Aorta (tissue), 5 donors: ENCODE measurements around the gene DCHS1. TPM values are rescaled to one million over a fixed set of nuclear protein-coding genes. Genes with fewer than 3 reads are reported as not detected.
"Not testable (repeated sequence)": the region's sequence is repeated elsewhere in the genome, so short reads cannot be mapped to it uniquely, and the experiment has no call there.

Experiments
- ATAC-seq: fragments of 200-7000 bp; cut with Tn5 transposase; one replicate; pipeline ENCODE4 v1.9.1; 2022; ENCODE audit warnings: moderate library complexity; ENCODE audit not compliant: low FRiP score
- DNase-seq, 2 donors: peaks; one replicate each; pipeline ENCODE4 v3.0.0-alpha.2; 2020
- H3K27ac ChIP-seq, 2 donors: one replicate each; pipeline ENCODE4 v1.5.1; 2013; ENCODE audit warnings: low read length in 2 of 2, mild to moderate bottlenecking in 2 of 2, moderate library complexity in 2 of 2, control low read depth in 1 of 2, inconsistent platforms in 1 of 2, low read depth in 1 of 2
- H3K27me3 ChIP-seq, 2 donors: one replicate each; pipeline ENCODE4 v1.6.1; 2013; ENCODE audit warnings: control low read depth in 1 of 2, low read length in 1 of 2, mild to moderate bottlenecking in 1 of 2, moderate library complexity in 1 of 2; ENCODE audit not compliant: insufficient read depth in 2 of 2, control insufficient read depth in 1 of 2
- H3K36me3 ChIP-seq, 2 donors: one replicate each; pipeline ENCODE4 v1.6.1; 2013; ENCODE audit warnings: control low read depth in 1 of 2, low read length in 1 of 2, mild to moderate bottlenecking in 1 of 2; ENCODE audit not compliant: insufficient read depth in 2 of 2, control insufficient read depth in 1 of 2
- H3K4me1 ChIP-seq, 2 donors: one replicate each; pipeline ENCODE4 v1.6.1; 2013; ENCODE audit warnings: low read length in 2 of 2, control low read depth in 1 of 2, mild to moderate bottlenecking in 1 of 2, moderate library complexity in 1 of 2; ENCODE audit not compliant: insufficient read depth in 2 of 2, control insufficient read depth in 1 of 2
- H3K4me3 ChIP-seq, 2 donors: one replicate each; pipeline ENCODE4 v1.5.1; 2013; ENCODE audit warnings: low read length in 2 of 2, control low read depth in 1 of 2, mild to moderate bottlenecking in 1 of 2
- H3K9me3 ChIP-seq: one replicate; pipeline ENCODE4 v1.6.1; 2013; ENCODE audit warnings: mild to moderate bottlenecking, low read length; ENCODE audit not compliant: control insufficient read depth
- WGBS, 2 donors: extraction: QIAGEN DNeasy Blood & Tissue Kit; methylation state at CpG; one replicate each; pipeline ENCODE4 v1.1.7; 2013; 5-methylcytosine and 5-hydroxymethylcytosine counted together
- intact Hi-C, 2 donors: fragments of 100-400 bp; cut with DNase I; formaldehyde crosslinking; loops; one replicate each; pipeline versions ENCODE4 v1.14.2 to v1.15.0; 2022
- long read RNA-seq, 2 donors: library from polyadenylated mRNA; unstranded; transcript quantifications; one replicate each; pipeline ENCODE4 v2.0.0, GENCODE V29; 2020 to 2021
- polyA plus RNA-seq, 2 donors: library from polyadenylated mRNA; stranded (reverse); fragments of 200-250 nt; gene quantifications; one replicate each; pipeline ENCODE4 v1.2.3, GENCODE V29; 2013
- total RNA-seq, 2 donors: library from RNA; stranded (reverse); fragmentation: NEBNext Ultra II Directional; extraction: Animal tissue kit (Norgen Biotek cat#: 25700); gene quantifications; one replicate each; pipeline ENCODE4 v1.2.1, GENCODE V29; 2021
- donor health status: healthy with polysubstance abuse.
- donor health status: Bipolar disorder and iron deficiency.
- donor health status: DM: no; HTN: no; CAD: no.
- donor health status: DM: no; HTN: no; CAD: no.
- donor health status: DM: yes; HTN: yes; CAD: no.

DCHS1 gene
- total RNA-seq (10 to 100 TPM; 60.8 to 64.4 TPM), polyA plus RNA-seq (10 to 100 TPM in 1 of 2 donors, 1 to 10 TPM in 1; 1.4 to 12.4 TPM)
- long read RNA-seq, donor 1, partial matches to known transcripts = 69 of 70 reads
- long read RNA-seq, donor 1, other reads (novel, unspliced or antisense) = 1 of 70 reads
- long read RNA-seq, donor 2, partial matches to known transcripts = 19 of 42 reads
- long read RNA-seq, donor 2, other reads (novel, unspliced or antisense) = 23 of 42 reads

GRCh38 chr11:6655790-6656583 lies at the start of gene DCHS1:
Gene DCHS1, minus strand, starts transcription at chr11:6655809. Its CDS starts 14,196 bp downstream, at chr11:6641613.
- Histone ChIP-seq H3K27ac (peak within 1 kb of the TSS; percentile 70 to 72), H3K4me1 (peaks cover 0 to 4% of the 10 kb centered on the region in 2 donors), H3K4me3 (peak within 1 kb of the TSS; percentile 66 to 85), H3K36me3 (no peaks in the 10 kb centered on the region), H3K27me3 (no peaks in the 10 kb centered on the region), H3K9me3 (no peaks in the 10 kb centered on the region)
- WGBS, 2 donors = 7 to 13% methylated on average over 23 to 50 of the region's 56 CpGs
- intact Hi-C loops = loop anchor here (5.0 kb wide), 2 partner anchors 39 to 49 kb away; partner anchors contain the start of gene TPP1 (in 1 of the 2)
- peak; percentile 64 for ATAC-seq
- peak; percentile 62 to 88 for DNase-seq

GRCh38 chr11:6703247-6704063 lies 47.8 kb upstream of the DCHS1 start:
- Histone ChIP-seq H3K4me3 (no peak overlapping the region), H3K4me1 (no peaks in the 10 kb centered on the region), H3K27ac (no peak overlapping the region), H3K27me3 (no peaks in the 10 kb centered on the region), H3K36me3 (no peaks in the 10 kb centered on the region), H3K9me3 (no peaks in the 10 kb centered on the region)
- peak; percentile 90 for ATAC-seq
- 61 to 79% methylated on average over 2 of the region's 2 CpGs for WGBS, 2 donors
- intact Hi-C loops = no loop called here
- DNase-seq = peak in 1 of 2 donors; percentile 64

GRCh38 chr11:6701955-6702354 lies 46.3 kb upstream of the DCHS1 start:
- intact Hi-C loops, H3K9me3 ChIP-seq, ATAC-seq, H3K4me3 ChIP-seq, H3K27ac ChIP-seq, H3K4me1 ChIP-seq, H3K36me3 ChIP-seq, H3K27me3 ChIP-seq, DNase-seq: not testable (repeated sequence)
- WGBS, 2 donors = 54 to 80% methylated on average over 3 of the region's 3 CpGs

- ATAC-seq (peak; percentile 90), DNase-seq (no peak)
- Histone ChIP-seq H3K27ac (peak overlapping the region in 1 of 2 donors; percentile 96), H3K4me3 (no peak overlapping the region), H3K27me3 (no peaks in the 10 kb centered on the region), H3K4me1 (peaks cover 2 to 10% of the 10 kb centered on the region in 2 donors), H3K36me3 (no peaks in the 10 kb centered on the region), H3K9me3 (no peaks in the 10 kb centered on the region)
- 2 to 11% methylated on average over 1 of the region's 1 CpG for WGBS, 2 donors
- intact Hi-C loops = no loop called here
Measured at GRCh38 chr11:6695377-6695776, 39.8 kb upstream of the DCHS1 start.

- WGBS, 2 donors = 0 to 2% methylated on average over 1 of the region's 1 CpG
- ATAC-seq = no peak
- intact Hi-C loops = no loop called here
Measured at GRCh38 chr11:6694229-6694535, 38.6 kb upstream of the DCHS1 start.

GRCh38 chr11:6693342-6694228 lies 38.0 kb upstream of the DCHS1 start:
- Histone ChIP-seq H3K36me3 (no peaks in the 10 kb centered on the region), H3K27ac (peak overlapping the region in 1 of 2 donors; percentile 51), H3K4me3 (no peak overlapping the region), H3K9me3 (no peaks in the 10 kb centered on the region), H3K4me1 (peaks cover 2 to 10% of the 10 kb centered on the region in 2 donors), H3K27me3 (no peaks in the 10 kb centered on the region)
- WGBS, 2 donors = 93 to 100% methylated on average over 1 of the region's 1 CpG
- DNase-seq = peak in 1 of 2 donors; percentile 48
- ATAC-seq = no peak
- intact Hi-C loops = no loop called here

More at GRCh38 chr11:6694229-6694535, 38.6 kb upstream of the DCHS1 start:
- H3K9me3 ChIP-seq = no peaks in the 10 kb centered on the region
- H3K36me3 ChIP-seq = no peaks in the 10 kb centered on the region
- no peak for DNase-seq
- H3K4me3 ChIP-seq = no peak overlapping the region
- H3K27ac ChIP-seq = peak overlapping the region in 1 of 2 donors; percentile 51
- no peaks in the 10 kb centered on the region for H3K27me3 ChIP-seq
- H3K4me1 ChIP-seq = peaks cover 2 to 10% of the 10 kb centered on the region in 2 donors

- intact Hi-C loops = no loop called here
- Histone ChIP-seq H3K4me3 (no peak overlapping the region), H3K27ac (peak overlapping the region in 1 of 2 donors; percentile 57), H3K27me3 (no peaks in the 10 kb centered on the region), H3K9me3 (no peaks in the 10 kb centered on the region), H3K36me3 (no peaks in the 10 kb centered on the region), H3K4me1 (peaks cover 2 to 10% of the 10 kb centered on the region in 2 donors)
- ATAC-seq (no peak), DNase-seq (no peak)
Measured at GRCh38 chr11:6692128-6692527, 36.5 kb upstream of the DCHS1 start.
